Peyer's patch (tissue), 4 donors: Measurements from ENCODE around the gene KCNK10. TPM values are rescaled to one million over a fixed set of nuclear protein-coding genes. Genes with fewer than 3 reads are reported as not detected.

Experiments used
- DNase-seq, 3 donors: peaks; one replicate each; pipeline ENCODE4 v3.0.0-alpha.2; 2017 to 2019
- H3K27ac ChIP-seq, 4 donors: fragments of 200-600 bp; sonication (generic); one replicate each; pipeline ENCODE4 v1.5.1; 2016 to 2019
- H3K27me3 ChIP-seq, 2 donors: fragments of 200-600 bp; sonication (generic); one replicate each; pipeline ENCODE4 v1.5.1; 2019
- H3K36me3 ChIP-seq, 3 donors: fragments of 200-600 bp; sonication (generic); one replicate each; pipeline ENCODE4 v1.5.1; 2016 to 2019
- H3K4me1 ChIP-seq, 4 donors: fragments of 200-600 bp; sonication (generic); one replicate each; pipeline ENCODE4 v1.5.1; 2016 to 2019
- H3K4me3 ChIP-seq, 4 donors: fragments of 200-600 bp; sonication (generic); 1 replicate in 3 of 4; 2 replicates in 1 of 4; pipeline ENCODE4 v1.5.1; 2016 to 2019; ENCODE audit warnings: mild to moderate bottlenecking in 1 of 4
- H3K9me3 ChIP-seq, 4 donors: fragments of 200-600 bp; sonication (generic); one replicate each; pipeline ENCODE4 v1.5.1; 2016 to 2019; ENCODE audit warnings: mild to moderate bottlenecking in 1 of 4
- CTCF ChIP-seq, 6 experiments: fragments of 450-650 bp in 4 of 6; fragments of 200-600 bp in 2 of 6; sonication (generic) in 1 of 6; IDR thresholded peaks; one replicate each; pipeline ENCODE4 v1.5.1; 2017 to 2019; ENCODE audit warnings: antibody characterized with exemption in 6 of 6, mild to moderate bottlenecking in 3 of 6, moderate library complexity in 1 of 6
- POLR2A ChIP-seq, 2 donors: fragments of 450-650 bp; IDR thresholded peaks; one replicate each; pipeline ENCODE4 v1.5.1; 2017; ENCODE audit warnings: antibody characterized with exemption in 2 of 2, mild to moderate bottlenecking in 2 of 2, moderate library complexity in 2 of 2
- total RNA-seq, 4 donors: library from RNA; depleted of rRNA; stranded (reverse); fragments of >200 nt; gene quantifications; one replicate each; pipeline ENCODE4 v1.1.0, GENCODE V29; 2016

The KCNK10 gene
- total RNA-seq, 4 donors from 2014 or later, result 0.70 to 9.9 (median 5.2) TPM

- no peaks in the 10 kb centered on the region for H3K4me1 ChIP-seq
- no peaks in the 10 kb centered on the region for H3K36me3 ChIP-seq
- H3K4me3 ChIP-seq, result no peak overlapping the region
- no peaks in the 10 kb centered on the region for H3K27me3 ChIP-seq
- no peak for DNase-seq
- no peaks in the 10 kb centered on the region for H3K9me3 ChIP-seq
- TF ChIP-seq CTCF (IDR thresholded peaks at IDR 0.05) (no peak), POLR2A (IDR thresholded peaks at IDR 0.05) (no peak)
- no peak overlapping the region for H3K27ac ChIP-seq
Measured at GRCh38 chr14:88228522-88229236, 94.4 kb downstream of the KCNK10 start.

- no peaks in the 10 kb centered on the region for H3K9me3 ChIP-seq
- H3K4me1 ChIP-seq, result no peaks in the 10 kb centered on the region
- no peaks in the 10 kb centered on the region for H3K27me3 ChIP-seq
- H3K36me3 ChIP-seq, result no peaks in the 10 kb centered on the region
- no peak overlapping the region for H3K27ac ChIP-seq
- no peak for TF ChIP-seq CTCF (IDR thresholded peaks at IDR 0.05)
- TF ChIP-seq POLR2A (IDR thresholded peaks at IDR 0.05), result no peak
- no peak for DNase-seq
- no peak overlapping the region for H3K4me3 ChIP-seq
Measured at GRCh38 chr14:88227693-88228092, 95.4 kb downstream of the KCNK10 start.

GRCh38 chr14:88225721-88226120, 97.3 kb downstream of the KCNK10 start:
- Histone ChIP-seq H3K9me3 (no peaks in the 10 kb centered on the region), H3K27me3 (no peaks in the 10 kb centered on the region), H3K36me3 (no peaks in the 10 kb centered on the region), H3K4me1 (no peaks in the 10 kb centered on the region), H3K4me3 (no peak overlapping the region), H3K27ac (no peak overlapping the region)
- no peak for TF ChIP-seq CTCF (IDR thresholded peaks at IDR 0.05)
- TF ChIP-seq POLR2A (IDR thresholded peaks at IDR 0.05), result no peak
- DNase-seq, result no peak

- Histone ChIP-seq H3K27me3 (no peaks in the 10 kb centered on the region), H3K9me3 (no peaks in the 10 kb centered on the region), H3K4me3 (no peak overlapping the region), H3K4me1 (no peaks in the 10 kb centered on the region), H3K27ac (no peak overlapping the region), H3K36me3 (no peaks in the 10 kb centered on the region)
- DNase-seq, result no peak
- TF ChIP-seq CTCF (IDR thresholded peaks at IDR 0.05), result no peak
Measured at GRCh38 chr14:88218119-88218915, 104.8 kb downstream of the KCNK10 start.

- no peaks in the 10 kb centered on the region for H3K36me3 ChIP-seq
- no peak overlapping the region for H3K4me3 ChIP-seq
- no peak for DNase-seq
- TF ChIP-seq POLR2A (IDR thresholded peaks at IDR 0.05), result no peak
- no peak for TF ChIP-seq CTCF (IDR thresholded peaks at IDR 0.05)
- no peak overlapping the region for H3K27ac ChIP-seq
- no peaks in the 10 kb centered on the region for H3K4me1 ChIP-seq
- H3K9me3 ChIP-seq, result no peaks in the 10 kb centered on the region
- H3K27me3 ChIP-seq, result no peaks in the 10 kb centered on the region
Measured at GRCh38 chr14:88212691-88213090, 110.4 kb downstream of the KCNK10 start.
